IMR-90 (cell line): Measurements from ENCODE around the gene SLC8A3. TPM values are rescaled to one million over a fixed set of nuclear protein-coding genes. Genes with fewer than 3 reads are reported as not detected.

Experiments used
- ATAC-seq: fragments of 200-7000 bp; cut with Tn5 transposase; 2 replicates; pipeline ENCODE4 v1.9.1; 2020; ENCODE audit warnings: low read depth, mild to moderate bottlenecking, moderate library complexity
- BruUV-seq: library from RNA; stranded (reverse); fragments of 400-500 nt; replicated peaks from 2 replicates; lab custom pipeline; 2021; lab: Mats Ljungman, UMichigan
- CTCF ChIA-PET: fragments of 300-600 bp; formaldehyde crosslinking; extraction: SDS; loops from one replicate; lab custom pipeline; 2021; ENCODE audit warnings: antibody characterized with exemption; lab: Yijun Ruan, JAX
- POLR2A ChIA-PET: fragments of 300-600 bp; sonication (Branson Sonifier 250); formaldehyde crosslinking; loops from one replicate; lab custom pipeline; 2022; ENCODE audit warnings: antibody characterized with exemption; ENCODE audit not compliant: unreplicated experiment; lab: Charles Lee
- DNase-seq: peaks from one replicate; pipeline ENCODE4 v3.0.0; 2013
- H2AFZ ChIP-seq: replicated peaks from 2 replicates; pipeline ENCODE3; 2013; ENCODE audit warnings: low read length, mild to moderate bottlenecking; ENCODE audit not compliant: poor library complexity
- H2AK5ac ChIP-seq: 2 replicates; pipeline ENCODE4 v1.6.1; 2013; ENCODE audit warnings: low read depth, low read length, inconsistent platforms
- H2AK9ac ChIP-seq: replicated peaks from 2 replicates; pipeline ENCODE3; 2013; ENCODE audit warnings: mild to moderate bottlenecking, low read depth, low read length, moderate library complexity; ENCODE audit not compliant: poor library complexity
- H2BK120ac ChIP-seq: 2 replicates; pipeline ENCODE4 v1.6.1; 2013; ENCODE audit warnings: low read depth, low read length, inconsistent platforms
- H2BK15ac ChIP-seq: 3 replicates; pipeline ENCODE4 v1.6.1; 2013; ENCODE audit warnings: low read depth, low read length, inconsistent platforms
- H2BK20ac ChIP-seq: 2 replicates; pipeline ENCODE4 v1.6.1; 2013; ENCODE audit warnings: low read depth, mild to moderate bottlenecking, inconsistent platforms, low read length, moderate library complexity
- H2BK5ac ChIP-seq: 2 replicates; pipeline ENCODE4 v1.6.1; 2013; ENCODE audit warnings: mild to moderate bottlenecking, low read depth, low read length, inconsistent platforms; ENCODE audit not compliant: poor library complexity, severe bottlenecking
- H3K14ac ChIP-seq: replicated peaks from 2 replicates; pipeline ENCODE4 v1.6.1; 2013; ENCODE audit warnings: low read depth, low read length, inconsistent platforms
- H3K18ac ChIP-seq: 2 replicates; pipeline ENCODE4 v1.6.1; 2013; ENCODE audit warnings: low read depth, low read length, control low read depth
- H3K23ac ChIP-seq: 2 replicates; pipeline ENCODE4 v1.6.1; 2013; ENCODE audit warnings: low read depth, low read length, inconsistent platforms
- H3K27ac ChIP-seq: 2 replicates; pipeline ENCODE4 v1.5.1; 2013; ENCODE audit warnings: mild to moderate bottlenecking, control low read depth, low read length; ENCODE audit not compliant: insufficient read depth
- H3K27me3 ChIP-seq: 2 replicates; pipeline ENCODE4 v1.6.1; 2013; ENCODE audit warnings: low read length; ENCODE audit not compliant: control insufficient read depth, insufficient read depth
- H3K36me3 ChIP-seq: 2 replicates; pipeline ENCODE4 v1.6.1; 2013; ENCODE audit warnings: low read length, mixed read lengths; ENCODE audit not compliant: control insufficient read depth, insufficient read depth
- H3K4ac ChIP-seq: 2 replicates; pipeline ENCODE4 v1.6.1; 2013; ENCODE audit warnings: low read depth, low read length, inconsistent platforms
- H3K4me1 ChIP-seq: 2 replicates; pipeline ENCODE4 v1.6.1; 2013; ENCODE audit warnings: low read length, mixed read lengths; ENCODE audit not compliant: control insufficient read depth, insufficient read depth
- H3K4me2 ChIP-seq: 2 replicates; pipeline ENCODE4 v1.6.1; 2013; ENCODE audit warnings: low read depth, mild to moderate bottlenecking, control low read depth, low read length, moderate library complexity
- H3K4me3 ChIP-seq: 2 replicates; pipeline ENCODE4 v1.5.1; 2013; ENCODE audit warnings: low read depth, mild to moderate bottlenecking, control low read depth, low read length, moderate library complexity; ENCODE audit not compliant: insufficient read depth
- H3K56ac ChIP-seq: 2 replicates; pipeline ENCODE4 v1.6.1; 2013; ENCODE audit warnings: low read length, inconsistent platforms; ENCODE audit not compliant: insufficient read depth; ENCODE audit errors: extremely low read depth
- H3K79me1 ChIP-seq, 2 experiments: 2 replicates each; pipeline ENCODE4 v1.6.1; 2013; ENCODE audit warnings: low read length in 2 of 2, inconsistent platforms in 1 of 2, low read depth in 1 of 2
- H3K9ac ChIP-seq: 2 replicates; pipeline ENCODE4 v1.6.1; 2013; ENCODE audit warnings: low read depth, low read length, control low read depth
- H3K9me1 ChIP-seq: 2 replicates; pipeline ENCODE4 v1.6.1; 2013; ENCODE audit warnings: low read length, inconsistent platforms; ENCODE audit not compliant: insufficient read depth
- H3K9me3 ChIP-seq: 2 replicates; pipeline ENCODE4 v1.6.1; 2013; ENCODE audit warnings: low read length; ENCODE audit not compliant: control insufficient read depth, insufficient read depth
- H4K20me1 ChIP-seq: 2 replicates; pipeline ENCODE4 v1.6.1; 2013; ENCODE audit warnings: low read length, inconsistent platforms; ENCODE audit not compliant: insufficient read depth
- H4K5ac ChIP-seq: 2 replicates; pipeline ENCODE4 v1.6.1; 2013; ENCODE audit warnings: mild to moderate bottlenecking, low read depth, low read length, control low read depth
- H4K8ac ChIP-seq, 2 experiments: 2 replicates each; pipeline ENCODE4 v1.6.1; 2013; ENCODE audit warnings: low read depth in 2 of 2, low read length in 2 of 2, control low read depth in 1 of 2, inconsistent platforms in 1 of 2
- H4K91ac ChIP-seq: 2 replicates; pipeline ENCODE4 v1.6.1; 2013; ENCODE audit warnings: low read depth, low read length, inconsistent platforms; ENCODE audit not compliant: insufficient read depth
- BHLHE40 ChIP-seq: fragments of 150-350 bp; IDR thresholded peaks from 2 replicates; pipeline ENCODE4 v1.6.1; 2016; ENCODE audit warnings: mild to moderate bottlenecking, low read depth, low read length
- CEBPB ChIP-seq: IDR thresholded peaks from 2 replicates; pipeline ENCODE4 v1.6.1; 2012; ENCODE audit warnings: low read depth, low read length, improper control_type of control experiment
- CHD1 ChIP-seq: IDR thresholded peaks from 2 replicates; pipeline ENCODE4 v1.6.1; 2012; ENCODE audit warnings: low read depth, low read length, improper control_type of control experiment
- CTCF ChIP-seq: conservative IDR thresholded peaks from 2 replicates; pipeline ENCODE4 v1.5.1; 2012; ENCODE audit warnings: mild to moderate bottlenecking, low read depth, low read length, improper control_type of control experiment
- ELK1 ChIP-seq: fragments of 150-350 bp; IDR thresholded peaks from 2 replicates; pipeline ENCODE4 v1.6.1; 2016; ENCODE audit warnings: low read depth, mild to moderate bottlenecking, low read length, moderate library complexity, borderline replicate concordance
- FOS ChIP-seq: fragments of 150-350 bp; IDR thresholded peaks from 2 replicates; pipeline ENCODE4 v1.6.1; 2016; ENCODE audit warnings: low read depth, low read length
- MAFK ChIP-seq: IDR thresholded peaks from 2 replicates; pipeline ENCODE4 v1.6.1; 2012; ENCODE audit warnings: low read depth, low read length, improper control_type of control experiment
- MAZ ChIP-seq: IDR thresholded peaks from 2 replicates; pipeline ENCODE4 v1.6.1; 2012; ENCODE audit warnings: low read depth, mild to moderate bottlenecking, low read length, improper control_type of control experiment, moderate library complexity, borderline replicate concordance
- MXI1 ChIP-seq: IDR thresholded peaks from 2 replicates; pipeline ENCODE4 v1.6.1; 2012; ENCODE audit warnings: low read depth, mild to moderate bottlenecking, low read length, moderate library complexity, borderline replicate concordance
- NFE2L2 ChIP-seq: fragments of 150-350 bp; IDR thresholded peaks from 2 replicates; pipeline ENCODE4 v1.6.1; 2016; ENCODE audit warnings: low read depth, mild to moderate bottlenecking, low read length
- POLR2A ChIP-seq: IDR thresholded peaks from 2 replicates; pipeline ENCODE4 v1.6.1; 2012; ENCODE audit warnings: mild to moderate bottlenecking, low read depth, low read length
- RAD21 ChIP-seq: IDR thresholded peaks from 2 replicates; pipeline ENCODE4 v1.6.1; 2012; ENCODE audit warnings: low read length, improper control_type of control experiment
- RCOR1 ChIP-seq: IDR thresholded peaks from 2 replicates; pipeline ENCODE4 v1.6.1; 2012; ENCODE audit warnings: mild to moderate bottlenecking, low read length, improper control_type of control experiment; ENCODE audit not compliant: insufficient replicate concordance
- RFX5 ChIP-seq: IDR thresholded peaks from 2 replicates; pipeline ENCODE4 v1.8.0; 2012; ENCODE audit warnings: low read depth, mild to moderate bottlenecking, low read length, moderate library complexity
- USF2 ChIP-seq: fragments of 150-350 bp; IDR thresholded peaks from 2 replicates; pipeline ENCODE4 v1.6.1; 2017; ENCODE audit warnings: mild to moderate bottlenecking, antibody characterized with exemption, low read length, low read depth
- WGBS, 2 experiments: methylation state at CpG; one replicate each; pipeline versions ENCODE4 v1.1.5 to v1.1.7; 2013; ENCODE audit warnings: missing lambda C conversion rate in 2 of 2; ENCODE audit not compliant: insufficient read length in 1 of 2; ENCODE audit errors: extremely low coverage in 2 of 2; 5-methylcytosine and 5-hydroxymethylcytosine counted together
- dilution Hi-C: fragments of 300-500 bp; cut with HindIII; formaldehyde crosslinking; loops from one replicate; pipeline ENCODE4 v1.14.3; 2018; ENCODE audit warnings: low sequenced_read_pairs; ENCODE audit not compliant: unreplicated experiment
- in situ Hi-C: fragments of 300-500 bp; cut with MboI; formaldehyde crosslinking; loops from 3 replicates; pipeline ENCODE4 v1.14.3; 2019; ENCODE audit warnings: low sequenced_read_pairs, inconsistent platforms, mixed read lengths
- intact Hi-C: fragments of 100-400 bp; cut with micrococcal nuclease; formaldehyde crosslinking; loops from 2 replicates; pipeline ENCODE4 v1.10.0; 2022
- polyA plus RNA-seq, 3 experiments: library from polyadenylated mRNA; depleted of rRNA; stranded (reverse); fragments of >200 nt; gene quantifications; 2 replicates each; pipeline ENCODE4 v1.2.3, GENCODE V29; 2012; ENCODE audit warnings: low replicate concordance in 1 of 3
- total RNA-seq: library from RNA; depleted of rRNA; stranded (reverse); fragments of >200 nt; gene quantifications from 2 replicates; pipeline ENCODE4 v1.2.3, GENCODE V29; 2012

SLC8A3 gene
- total and polyA plus RNA-seq, 2 of the 4 experiments (the other 2 are of a cell fraction), result under 0.01 TPM; not detected in 1

GRCh38 chr14:70097576-70098249 lies 91.0 kb downstream of the SLC8A3 start:
- no peaks in the 10 kb centered on the region for H3K4me1 ChIP-seq
- no peak for TF ChIP-seq RCOR1
- no peak for TF ChIP-seq CEBPB
- TF ChIP-seq RAD21, result no peak
- TF ChIP-seq MAFK, result no peak
- TF ChIP-seq ELK1, result no peak
- TF ChIP-seq MXI1, result no peak
- no peak for TF ChIP-seq RFX5
- TF ChIP-seq POLR2A, result no peak
- TF ChIP-seq BHLHE40, result no peak
- TF ChIP-seq NFE2L2, result no peak
- TF ChIP-seq USF2, result no peak
- no peak for TF ChIP-seq FOS
- no peak for TF ChIP-seq MAZ
- no peak for TF ChIP-seq CHD1
- TF ChIP-seq CTCF, result no peak

More at GRCh38 chr14:70097576-70098249, 91.0 kb downstream of the SLC8A3 start:
- no peak for ATAC-seq
- Histone ChIP-seq H3K23ac (no peak overlapping the region), H3K4me3 (no peak overlapping the region), H3K9ac (no peak overlapping the region), H3K79me1 (no peaks in the 10 kb centered on the region), H2AFZ (no peak overlapping the region), H3K36me3 (no peaks in the 10 kb centered on the region), H3K56ac (no peak overlapping the region), H3K9me1 (no peaks in the 10 kb centered on the region), H3K4ac (no peak overlapping the region), H4K91ac (no peak overlapping the region), H2BK15ac (no peak overlapping the region), H4K20me1 (no peaks in the 10 kb centered on the region), H2AK5ac (no peak overlapping the region), H2BK5ac (no peak overlapping the region), H3K27me3 (peaks cover 7% of the 10 kb centered on the region), H2AK9ac (no peak overlapping the region), H4K8ac (no peak overlapping the region), H2BK120ac (no peak overlapping the region), H3K4me2 (no peak overlapping the region), H2BK20ac (no peak overlapping the region), H4K5ac (no peak overlapping the region), H3K9me3 (no peaks in the 10 kb centered on the region), H3K18ac (no peak overlapping the region), H3K14ac (no peak overlapping the region), H3K27ac (no peak overlapping the region)
- DNase-seq, result no peak
- POLR2A ChIA-PET, result interaction anchor here (0.6 kb wide), 1 partner anchor 502 kb away, joined by 3 read pairs; no protein-coding TSS in a partner anchor
- no CpG with 5 or more reads among the region's 1 CpG for WGBS, 2 experiments
- intact Hi-C loops, result loop anchor here (10.0 kb wide), 1 partner anchor 617 kb away; no protein-coding TSS in a partner anchor
- CTCF ChIA-PET, result interaction anchor here (0.7 kb wide), 1 partner anchor 460 kb away, joined by 3 read pairs; no protein-coding TSS in a partner anchor
- dilution Hi-C loops, result no loop called here
- in situ Hi-C loops, result loop anchor here (10.0 kb wide), 1 partner anchor 217 kb away; no protein-coding TSS in a partner anchor
- no TSS peak for BruUV-seq
